DOHH2 (cell line): ENCODE measurements around the gene C16orf92.

Source experiments
- H3F3A ChIP-seq: fragments of 200-600 bp; sonication (generic), shearing (Covaris generic); 2 replicates; pipeline ENCODE4 v1.6.0; 2016; ENCODE audit warnings: antibody characterized with exemption, mild to moderate bottlenecking; ENCODE audit not compliant: control insufficient read depth, insufficient read depth
- H3K27ac ChIP-seq: fragments of 200-600 bp; sonication (generic); 2 replicates; pipeline ENCODE4 v1.5.1; 2014; ENCODE audit warnings: low read depth, mild to moderate bottlenecking, low read length, moderate library complexity
- H3K27me3 ChIP-seq: fragments of 200-600 bp; sonication (generic); 2 replicates; pipeline ENCODE4 v1.6.1; 2014; ENCODE audit warnings: mild to moderate bottlenecking, low read length, mixed read lengths; ENCODE audit not compliant: control insufficient read depth
- H3K36me3 ChIP-seq: fragments of 200-600 bp; sonication (generic); 2 replicates; pipeline ENCODE4 v1.6.1; 2014; ENCODE audit warnings: mild to moderate bottlenecking, low read length, moderate library complexity, mixed read lengths; ENCODE audit not compliant: control insufficient read depth
- H3K4me1 ChIP-seq: fragments of 200-600 bp; sonication (generic); 2 replicates; pipeline ENCODE4 v1.6.1; 2014; ENCODE audit warnings: mild to moderate bottlenecking, low read length, mixed read lengths; ENCODE audit not compliant: control insufficient read depth
- H3K4me2 ChIP-seq: fragments of 200-600 bp; sonication (generic); 2 replicates; pipeline ENCODE4 v1.6.0; 2014; ENCODE audit warnings: mild to moderate bottlenecking, low read length, moderate library complexity
- H3K4me3 ChIP-seq: fragments of 200-600 bp; sonication (generic); 2 replicates; pipeline ENCODE4 v1.5.1; 2014; ENCODE audit warnings: mild to moderate bottlenecking, low read length, mixed read lengths
- H3K79me2 ChIP-seq: fragments of 200-600 bp; sonication (generic); 2 replicates; pipeline ENCODE4 v1.6.1; 2014; ENCODE audit warnings: mild to moderate bottlenecking, low read length, mixed read lengths; ENCODE audit not compliant: control insufficient read depth
- H3K9me2 ChIP-seq: fragments of 200-600 bp; sonication (generic); replicated peaks from 2 replicates; pipeline ENCODE4 v1.6.1; 2014; ENCODE audit warnings: mild to moderate bottlenecking, low read length, mixed read lengths; ENCODE audit not compliant: control insufficient read depth
- H3K9me3 ChIP-seq: fragments of 200-600 bp; sonication (generic); 2 replicates; pipeline ENCODE4 v1.6.1; 2014; ENCODE audit warnings: antibody characterized with exemption, low read length, mixed read lengths; ENCODE audit not compliant: control insufficient read depth, insufficient read depth
- H4K20me1 ChIP-seq: fragments of 200-600 bp; sonication (generic); 2 replicates; pipeline ENCODE4 v1.6.0; 2014; ENCODE audit warnings: low read depth, mild to moderate bottlenecking, antibody characterized with exemption, low read length, moderate library complexity; ENCODE audit not compliant: control insufficient read depth, insufficient read depth
- EZH2phosphoT487 ChIP-seq: fragments of 200-600 bp; sonication (generic); IDR thresholded peaks from 2 replicates; pipeline ENCODE4 v1.6.1; 2017; ENCODE audit warnings: borderline replicate concordance, mild to moderate bottlenecking, antibody characterized with exemption, low read length, moderate library complexity, mixed read lengths
- TF ChIP-seq, protein P1 (sequence below): fragments of 200-600 bp; sonication (generic); IDR thresholded peaks from one replicate; pipeline ENCODE4 v1.5.1; 2014; ENCODE audit warnings: antibody characterized with exemption, mild to moderate bottlenecking, low read depth, low read length; ENCODE audit not compliant: poor library complexity, severe bottlenecking

C16orf92 gene

DNA sequence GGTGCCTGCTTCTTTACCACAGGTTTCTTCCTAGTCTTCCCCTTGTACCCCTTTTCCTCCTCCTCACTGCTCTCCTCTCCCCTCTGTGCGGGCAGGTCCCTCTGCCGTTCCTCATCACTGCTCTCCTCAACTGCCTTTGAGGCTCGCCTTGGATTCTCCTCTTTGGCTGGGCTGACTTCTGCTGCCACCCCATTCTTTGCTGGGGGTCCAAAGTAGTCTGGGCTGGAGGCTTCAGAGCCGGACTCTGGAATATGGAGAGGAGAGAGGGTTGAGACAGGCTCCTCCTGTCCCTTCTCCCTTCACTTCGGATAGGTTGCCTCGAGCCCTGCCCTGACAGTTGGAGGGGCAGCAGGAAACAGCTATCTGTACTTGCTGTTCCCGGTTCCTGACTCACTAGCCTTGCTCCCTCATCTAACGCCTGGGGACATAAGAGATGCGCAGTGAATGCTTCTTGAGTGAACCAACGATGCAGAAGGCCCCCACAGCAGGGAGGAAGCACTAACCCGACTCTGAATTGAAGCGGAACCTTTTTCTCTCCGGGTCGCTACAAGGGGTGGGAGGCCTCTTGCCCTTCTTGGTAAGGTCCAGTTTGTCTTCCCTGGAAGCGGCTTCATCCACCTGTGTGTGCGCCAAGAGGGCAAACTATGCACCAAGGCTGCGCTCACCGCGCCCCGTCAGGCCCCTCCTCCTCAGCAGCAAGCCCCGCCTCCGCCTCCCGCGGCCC lies 28.2 kb upstream of the C16orf92 start:
- H3K27me3 ChIP-seq: no peaks in the 10 kb centered on the region
- no peaks in the 10 kb centered on the region for H3K9me3 ChIP-seq
- TF ChIP-seq, protein P1, sequence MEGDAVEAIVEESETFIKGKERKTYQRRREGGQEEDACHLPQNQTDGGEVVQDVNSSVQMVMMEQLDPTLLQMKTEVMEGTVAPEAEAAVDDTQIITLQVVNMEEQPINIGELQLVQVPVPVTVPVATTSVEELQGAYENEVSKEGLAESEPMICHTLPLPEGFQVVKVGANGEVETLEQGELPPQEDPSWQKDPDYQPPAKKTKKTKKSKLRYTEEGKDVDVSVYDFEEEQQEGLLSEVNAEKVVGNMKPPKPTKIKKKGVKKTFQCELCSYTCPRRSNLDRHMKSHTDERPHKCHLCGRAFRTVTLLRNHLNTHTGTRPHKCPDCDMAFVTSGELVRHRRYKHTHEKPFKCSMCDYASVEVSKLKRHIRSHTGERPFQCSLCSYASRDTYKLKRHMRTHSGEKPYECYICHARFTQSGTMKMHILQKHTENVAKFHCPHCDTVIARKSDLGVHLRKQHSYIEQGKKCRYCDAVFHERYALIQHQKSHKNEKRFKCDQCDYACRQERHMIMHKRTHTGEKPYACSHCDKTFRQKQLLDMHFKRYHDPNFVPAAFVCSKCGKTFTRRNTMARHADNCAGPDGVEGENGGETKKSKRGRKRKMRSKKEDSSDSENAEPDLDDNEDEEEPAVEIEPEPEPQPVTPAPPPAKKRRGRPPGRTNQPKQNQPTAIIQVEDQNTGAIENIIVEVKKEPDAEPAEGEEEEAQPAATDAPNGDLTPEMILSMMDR: no peak
- no peak for TF ChIP-seq EZH2phosphoT487
- H3K4me3 ChIP-seq: peak overlapping the region; percentile 89
- peaks cover 36% of the 10 kb centered on the region for H3K4me1 ChIP-seq
- H3K79me2 ChIP-seq: peaks cover 38% of the 10 kb centered on the region
- H4K20me1 ChIP-seq: no peaks in the 10 kb centered on the region
- peak overlapping the region; percentile 97 for H3K27ac ChIP-seq
- H3F3A ChIP-seq: peaks cover 14% of the 10 kb centered on the region
- peak overlapping the region; percentile 100 for H3K4me2 ChIP-seq
- H3K9me2 ChIP-seq: no peaks in the 10 kb centered on the region
- H3K36me3 ChIP-seq: peaks cover 87% of the 10 kb centered on the region

DNA sequence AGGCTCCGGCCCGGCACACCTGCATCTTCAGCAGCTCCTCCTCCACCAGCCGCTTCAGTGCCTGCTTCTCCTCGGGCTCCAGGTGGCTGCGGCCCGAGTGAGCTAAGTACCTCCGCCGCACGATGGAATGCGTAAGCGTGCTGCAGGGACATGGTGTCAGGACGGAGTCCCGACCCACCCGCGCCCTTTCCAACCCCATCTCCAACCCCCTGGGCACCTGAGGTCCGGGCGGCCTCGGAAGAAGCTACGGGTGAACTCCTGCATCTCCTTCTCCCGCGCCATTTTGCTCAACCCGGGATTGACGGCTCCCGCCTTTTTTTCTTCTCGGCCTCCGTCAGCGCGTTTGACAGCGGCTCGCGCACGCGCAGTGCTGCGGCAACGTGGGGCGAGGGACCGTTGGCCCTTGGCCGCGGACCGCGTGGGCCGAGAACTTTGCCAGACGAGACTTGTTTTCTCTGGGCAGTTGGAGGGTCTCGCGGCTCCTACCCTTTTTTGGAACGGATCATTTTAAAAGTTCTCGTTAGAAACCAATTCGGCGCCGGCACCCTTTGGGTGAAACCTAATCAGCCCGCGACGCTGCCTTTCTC lies 27.6 kb upstream of the C16orf92 start, which contains the start of gene HIRIP3:
Gene HIRIP3, minus strand, starts transcription at position 294 of the 587 bp plus-strand sequence. Its CDS starts 12 bp downstream, at position 282.
- Histone ChIP-seq H3K4me1 (peaks cover 36% of the 10 kb centered on the region), H3K27ac (peak within 1 kb of the TSS; percentile 97), H3K36me3 (peaks cover 85% of the 10 kb centered on the region), H3K4me3 (peak within 1 kb of the TSS; percentile 89), H4K20me1 (no peaks in the 10 kb centered on the region), H3K9me2 (no peaks in the 10 kb centered on the region), H3K4me2 (peak within 1 kb of the TSS; percentile 100), H3K27me3 (no peaks in the 10 kb centered on the region), H3F3A (peaks cover 14% of the 10 kb centered on the region), H3K79me2 (peaks cover 38% of the 10 kb centered on the region), H3K9me3 (no peaks in the 10 kb centered on the region)
- TF ChIP-seq EZH2phosphoT487: no peak
- TF ChIP-seq, protein P1: no peak

DNA sequence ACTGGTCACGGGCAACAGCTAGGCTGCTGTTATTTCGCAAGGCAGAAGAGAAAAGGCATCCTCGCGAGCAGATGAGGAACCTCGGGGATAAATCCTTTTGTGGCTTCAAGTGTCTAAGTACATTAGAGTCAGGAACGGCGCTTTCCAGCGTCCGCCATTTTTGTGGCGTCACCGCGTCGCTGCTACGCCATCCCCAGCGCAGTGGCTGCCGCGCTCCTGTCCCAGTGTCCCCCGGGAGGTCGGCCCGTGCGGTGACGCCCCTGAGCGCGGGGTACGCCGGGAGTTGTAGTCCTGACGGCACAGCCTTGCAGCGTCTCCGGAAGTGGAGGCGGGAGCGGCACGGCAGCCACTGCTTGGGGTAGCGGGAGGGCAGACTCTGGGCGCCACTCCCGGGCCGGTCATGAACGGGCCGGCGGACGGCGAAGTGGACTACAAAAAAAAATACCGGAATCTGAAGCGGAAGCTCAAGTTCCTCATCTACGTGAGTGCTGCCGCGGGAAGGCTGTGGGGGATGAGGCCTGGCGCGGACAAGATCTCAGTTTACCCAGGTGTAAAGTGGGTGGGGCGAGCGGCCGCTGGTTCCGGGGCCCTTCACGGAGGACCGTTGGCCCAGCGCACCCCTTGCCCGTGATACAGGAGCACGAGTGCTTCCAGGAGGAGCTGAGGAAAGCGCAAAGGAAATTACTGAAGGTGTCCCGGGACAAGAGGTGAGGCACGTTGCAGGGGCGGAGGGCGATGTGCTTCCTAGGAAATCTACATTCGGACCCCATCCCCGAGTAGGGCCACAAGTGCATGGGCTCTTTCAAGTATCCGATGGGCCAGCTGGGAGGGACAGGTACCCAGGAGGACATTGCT lies 26.9 kb upstream of the C16orf92 start, which contains the start of gene INO80E:
Gene INO80E, plus strand, starts transcription at position 331 of the 855 bp plus-strand sequence. Its CDS starts 70 bp downstream, at position 401.
- peaks cover 87% of the 10 kb centered on the region for H3K36me3 ChIP-seq
- TF ChIP-seq EZH2phosphoT487: no peak
- TF ChIP-seq, protein P1: no peak
- H3K79me2 ChIP-seq: peaks cover 38% of the 10 kb centered on the region
- H3F3A ChIP-seq: peaks cover 14% of the 10 kb centered on the region
- H3K9me2 ChIP-seq: no peaks in the 10 kb centered on the region
- H3K4me2 ChIP-seq: peak within 1 kb of the TSS; percentile 100
- H3K27me3 ChIP-seq: no peaks in the 10 kb centered on the region
- peak within 1 kb of the TSS; percentile 97 for H3K27ac ChIP-seq
- peak within 1 kb of the TSS; percentile 89 for H3K4me3 ChIP-seq
- H3K4me1 ChIP-seq: peaks cover 36% of the 10 kb centered on the region
- H3K9me3 ChIP-seq: no peaks in the 10 kb centered on the region
- no peaks in the 10 kb centered on the region for H4K20me1 ChIP-seq
